Peyer's patch (tissue), 4 donors: Measurements from ENCODE around the gene RNLS.

ENCODE experiments used
- CTCF ChIP-seq, 6 experiments: fragments of 450-650 bp in 4 of 6; fragments of 200-600 bp in 2 of 6; sonication (generic) in 1 of 6; IDR thresholded peaks; one replicate each; pipeline ENCODE4 v1.5.1; 2017 to 2019; ENCODE audit warnings: antibody characterized with exemption in 6 of 6, mild to moderate bottlenecking in 3 of 6, moderate library complexity in 1 of 6
- POLR2A ChIP-seq, 2 donors: fragments of 450-650 bp; IDR thresholded peaks; one replicate each; pipeline ENCODE4 v1.5.1; 2017; ENCODE audit warnings: antibody characterized with exemption in 2 of 2, mild to moderate bottlenecking in 2 of 2, moderate library complexity in 2 of 2

- TF ChIP-seq CTCF (IDR thresholded peaks at IDR 0.05) (no peak), POLR2A (IDR thresholded peaks at IDR 0.05) (no peak)
These were observed 25.7 kb upstream of the RNLS start for GRCh38 chr10:88608780-88609179.
